Erythroblast (primary cell): ENCODE data around the gene AMOTL1.

Experiments
- GATA1 ChIP-seq: IDR thresholded peaks from 2 replicates; pipeline ENCODE4 v1.6.1; 2011; ENCODE audit warnings: low read depth, mild to moderate bottlenecking, control low read depth, low read length, moderate library complexity
- POLR2A ChIP-seq: IDR thresholded peaks from 2 replicates; pipeline ENCODE4 v1.6.1; 2011; ENCODE audit warnings: mild to moderate bottlenecking, low read length

DNA sequence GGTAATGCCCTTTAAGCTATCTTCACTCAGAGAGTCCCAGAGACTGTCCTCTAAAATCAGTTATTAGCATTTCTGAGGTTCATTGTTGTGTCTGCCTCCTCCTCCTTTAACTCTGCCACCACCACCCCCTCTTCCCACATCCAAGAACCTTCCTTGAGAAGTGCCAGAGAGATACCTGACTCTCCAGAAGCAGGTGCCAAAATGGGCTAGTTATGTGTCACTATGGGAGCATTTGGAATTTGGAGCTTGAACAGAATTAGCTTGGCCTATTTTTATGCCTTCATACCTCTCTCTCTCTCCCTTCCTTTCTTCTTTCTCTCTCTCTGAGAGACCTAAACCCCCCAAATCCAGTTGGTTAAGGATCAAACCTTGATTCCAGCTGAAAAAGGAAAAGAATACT, 75.9 kb downstream of the AMOTL1 start:
- TF ChIP-seq POLR2A (no peak), GATA1 (no peak)
